ENCODE results near the gene C1orf167. TPM values are rescaled to one million over a fixed set of nuclear protein-coding genes. Genes with fewer than 3 reads are reported as not detected.

Gene C1orf167
- total RNA-seq, 1 experiment from 2014 or later = not detected

GRCh38 chr1:11774753-11775152, 12.8 kb downstream of the C1orf167 start:
- Histone ChIP-seq H3K4me3 (ENCODE audit: low read length) (no peak overlapping the region), H2AFZ (ENCODE audit: low read length) (no peak overlapping the region), H3K36me3 (ENCODE audit: low read depth, low read length) (no peaks in the 10 kb centered on the region), H3F3A (ENCODE audit: low read length, unreplicated experiment) (no peaks in the 10 kb centered on the region), H3K27ac (ENCODE audit: low read length) (no peak overlapping the region), H3K27me3 (ENCODE audit: low read length) (no peaks in the 10 kb centered on the region), H4K20me1 (ENCODE audit: low read length) (no peaks in the 10 kb centered on the region), H3K9me2 (replicated peaks; ENCODE audit: low read length) (no peaks in the 10 kb centered on the region), H3K9ac (ENCODE audit: low read length) (no peak overlapping the region), H3K79me2 (ENCODE audit: low read length) (no peaks in the 10 kb centered on the region), H3K9me3 (ENCODE audit: low read length) (no peaks in the 10 kb centered on the region), H3K4me2 (ENCODE audit: low read length) (no peak overlapping the region), H3K4me1 (ENCODE audit: insufficient read depth, low read length) (no peaks in the 10 kb centered on the region)
- CTCF ChIA-PET = no interaction called here
- TF ChIP-seq EZH2phosphoT487 (IDR thresholded peaks at IDR 0.05; ENCODE audit: borderline replicate concordance, low read length) (no peak), EZH2 (IDR thresholded peaks at IDR 0.05; ENCODE audit: low read length, unreplicated experiment) (no peak), CTCF (conservative IDR thresholded peaks at IDR 0.05; ENCODE audit: low read depth, low read length) (no peak)
- ATAC-seq (no peak), DNase-seq (no peak)
- intact Hi-C loops (cut with micrococcal nuclease) = no loop called here
- BruUV-seq (replicated peaks) = no TSS peak
- POLR2A ChIA-PET (ENCODE audit: unreplicated experiment) = no interaction called here

- no peak for TF ChIP-seq EZH2phosphoT487 (IDR thresholded peaks at IDR 0.05; ENCODE audit: borderline replicate concordance, low read length)
- no peak for TF ChIP-seq CTCF (conservative IDR thresholded peaks at IDR 0.05; ENCODE audit: low read depth, low read length)
- no peak for TF ChIP-seq EZH2 (IDR thresholded peaks at IDR 0.05; ENCODE audit: low read length, unreplicated experiment)
- Histone ChIP-seq H3K9me2 (replicated peaks; ENCODE audit: low read length) (no peaks in the 10 kb centered on the region), H3K27me3 (ENCODE audit: low read length) (no peaks in the 10 kb centered on the region), H3K9me3 (ENCODE audit: low read length) (no peaks in the 10 kb centered on the region), H3K36me3 (ENCODE audit: low read depth, low read length) (no peaks in the 10 kb centered on the region), H3K9ac (ENCODE audit: low read length) (no peak overlapping the region), H3F3A (ENCODE audit: low read length, unreplicated experiment) (no peaks in the 10 kb centered on the region), H2AFZ (ENCODE audit: low read length) (no peak overlapping the region), H3K4me1 (ENCODE audit: insufficient read depth, low read length) (no peaks in the 10 kb centered on the region), H4K20me1 (ENCODE audit: low read length) (no peaks in the 10 kb centered on the region), H3K27ac (ENCODE audit: low read length) (no peak overlapping the region), H3K4me3 (ENCODE audit: low read length) (no peak overlapping the region), H3K79me2 (ENCODE audit: low read length) (no peaks in the 10 kb centered on the region), H3K4me2 (ENCODE audit: low read length) (no peak overlapping the region)
- intact Hi-C loops (cut with micrococcal nuclease) = no loop called here
- ChIA-PET CTCF (no interaction called here), POLR2A (ENCODE audit: unreplicated experiment) (interaction anchor here (0.6 kb wide), 1 partner anchor 678 kb away, joined by 3 read pairs; the partner anchor contains the start of gene EXOSC10)
- DNase-seq (no peak), ATAC-seq (no peak)
- no TSS peak for BruUV-seq (replicated peaks)
These were observed 15.8 kb downstream of the C1orf167 start for GRCh38 chr1:11777658-11778322.

- CTCF ChIA-PET = no interaction called here
- Histone ChIP-seq H2AFZ (ENCODE audit: low read length) (no peak overlapping the region), H3K79me2 (ENCODE audit: low read length) (no peaks in the 10 kb centered on the region), H3K4me3 (ENCODE audit: low read length) (no peak overlapping the region), H3K27me3 (ENCODE audit: low read length) (no peaks in the 10 kb centered on the region), H3F3A (ENCODE audit: low read length, unreplicated experiment) (no peaks in the 10 kb centered on the region), H3K36me3 (ENCODE audit: low read depth, low read length) (no peaks in the 10 kb centered on the region), H3K4me2 (ENCODE audit: low read length) (no peak overlapping the region), H3K4me1 (ENCODE audit: insufficient read depth, low read length) (no peaks in the 10 kb centered on the region), H3K9me2 (replicated peaks; ENCODE audit: low read length) (no peaks in the 10 kb centered on the region), H4K20me1 (ENCODE audit: low read length) (no peaks in the 10 kb centered on the region), H3K27ac (ENCODE audit: low read length) (no peak overlapping the region), H3K9me3 (ENCODE audit: low read length) (no peaks in the 10 kb centered on the region), H3K9ac (ENCODE audit: low read length) (no peak overlapping the region)
- POLR2A ChIA-PET (ENCODE audit: unreplicated experiment) = interaction anchor here (0.6 kb wide), 1 partner anchor 678 kb away, joined by 3 read pairs; the partner anchor contains the start of gene EXOSC10
- no TSS peak for BruUV-seq (replicated peaks)
- intact Hi-C loops (cut with micrococcal nuclease) = no loop called here
- DNase-seq = no peak
- no peak for TF ChIP-seq EZH2 (IDR thresholded peaks at IDR 0.05; ENCODE audit: low read length, unreplicated experiment)
- no peak for TF ChIP-seq CTCF (conservative IDR thresholded peaks at IDR 0.05; ENCODE audit: low read depth, low read length)
- no peak for TF ChIP-seq EZH2phosphoT487 (IDR thresholded peaks at IDR 0.05; ENCODE audit: borderline replicate concordance, low read length)
- no peak for ATAC-seq
These were observed 16.3 kb downstream of the C1orf167 start for GRCh38 chr1:11778336-11778735.

Measured in PC-3 (cell line).